GM12892 (cell line): ENCODE measurements around the gene NRF1.

ENCODE experiments used
- POLR2A ChIP-seq: IDR thresholded peaks from 2 replicates; pipeline ENCODE4 v1.6.1; 2011; ENCODE audit warnings: low read depth, low read length, control low read depth
- POLR2AphosphoS5 ChIP-seq: IDR thresholded peaks from 2 replicates; pipeline ENCODE4 v1.6.1; 2011; ENCODE audit warnings: low read depth, low read length, control low read depth
- TAF1 ChIP-seq: IDR thresholded peaks from 2 replicates; pipeline ENCODE4 v1.6.1; 2011; ENCODE audit warnings: low read depth, mild to moderate bottlenecking, control low read depth, low read length, borderline replicate concordance

GRCh38 chr7:129597672-129598071 is 13.8 kb upstream of the NRF1 start:
- TF ChIP-seq POLR2A (no peak), POLR2AphosphoS5 (no peak), TAF1 (no peak)
